PC-9 (cell line): ENCODE results near the gene SPINT2.

Source experiments
- EZH2 ChIP-seq: fragments of 200-600 bp; sonication (generic); IDR thresholded peaks from 2 replicates; pipeline ENCODE4 v1.8.0; 2017; ENCODE audit warnings: antibody characterized with exemption, low read depth
- TF ChIP-seq, protein P1 (sequence below): fragments of 200-600 bp; sonication (generic); conservative IDR thresholded peaks from 2 replicates; pipeline ENCODE4 v1.6.1; 2017; ENCODE audit warnings: mixed run types, antibody characterized with exemption, mild to moderate bottlenecking, moderate library complexity

DNA sequence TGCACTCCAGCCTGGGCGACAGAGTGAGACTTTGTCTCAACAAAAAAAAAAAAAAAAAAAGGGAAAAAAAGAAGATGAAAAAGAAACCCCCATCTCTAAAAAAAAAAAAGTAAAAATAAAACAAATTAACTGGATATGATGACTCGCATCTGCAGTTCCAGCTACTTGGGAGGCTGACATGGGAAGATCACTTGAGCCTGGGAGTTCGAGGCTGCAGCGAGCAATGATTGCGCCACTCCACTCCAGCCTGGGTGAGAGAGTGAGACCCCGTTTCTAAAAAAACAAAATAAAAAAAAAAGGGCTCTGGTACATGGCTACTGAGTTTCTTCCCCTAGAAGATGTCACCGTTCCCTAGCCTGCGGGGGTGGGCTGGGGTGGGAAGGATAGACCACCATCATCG is 68.9 kb downstream of the SPINT2 start:
- TF ChIP-seq EZH2, result no peak
- TF ChIP-seq, protein P1, sequence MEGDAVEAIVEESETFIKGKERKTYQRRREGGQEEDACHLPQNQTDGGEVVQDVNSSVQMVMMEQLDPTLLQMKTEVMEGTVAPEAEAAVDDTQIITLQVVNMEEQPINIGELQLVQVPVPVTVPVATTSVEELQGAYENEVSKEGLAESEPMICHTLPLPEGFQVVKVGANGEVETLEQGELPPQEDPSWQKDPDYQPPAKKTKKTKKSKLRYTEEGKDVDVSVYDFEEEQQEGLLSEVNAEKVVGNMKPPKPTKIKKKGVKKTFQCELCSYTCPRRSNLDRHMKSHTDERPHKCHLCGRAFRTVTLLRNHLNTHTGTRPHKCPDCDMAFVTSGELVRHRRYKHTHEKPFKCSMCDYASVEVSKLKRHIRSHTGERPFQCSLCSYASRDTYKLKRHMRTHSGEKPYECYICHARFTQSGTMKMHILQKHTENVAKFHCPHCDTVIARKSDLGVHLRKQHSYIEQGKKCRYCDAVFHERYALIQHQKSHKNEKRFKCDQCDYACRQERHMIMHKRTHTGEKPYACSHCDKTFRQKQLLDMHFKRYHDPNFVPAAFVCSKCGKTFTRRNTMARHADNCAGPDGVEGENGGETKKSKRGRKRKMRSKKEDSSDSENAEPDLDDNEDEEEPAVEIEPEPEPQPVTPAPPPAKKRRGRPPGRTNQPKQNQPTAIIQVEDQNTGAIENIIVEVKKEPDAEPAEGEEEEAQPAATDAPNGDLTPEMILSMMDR, result no peak
